HepG2 (cell line): ENCODE measurements around the gene LEMD2. TPM values are rescaled to one million over a fixed set of nuclear protein-coding genes. Genes with fewer than 3 reads are reported as not detected.
A peak's percentile ranks its signal among the peaks of the same experiment; 100 is the strongest.

Experiments used
- CHCHD3 ChIP-seq: sonication (generic); formaldehyde crosslinking; IDR thresholded peaks from 2 replicates; pipeline ENCODE4 v1.8.0; 2022; ENCODE audit warnings: mild to moderate bottlenecking, missing genetic modification reagents, moderate library complexity
- CREB1 ChIP-seq, 2 experiments: fragments of 450-650 bp in 1 of 2; IDR thresholded peaks; 2 replicates each; pipeline ENCODE4 v1.6.1; 2016 to 2017; ENCODE audit warnings: control low read depth in 1 of 2, mild to moderate bottlenecking in 1 of 2, missing compliant biosample characterization in 1 of 2, missing genetic modification characterization in 1 of 2
- HMGXB3 ChIP-seq: sonication (generic); formaldehyde crosslinking; IDR thresholded peaks from 2 replicates; pipeline ENCODE4 v1.4.0; 2020; ENCODE audit warnings: missing genetic modification reagents, borderline replicate concordance
- HOXD1 ChIP-seq: sonication (generic); formaldehyde crosslinking; IDR thresholded peaks from 2 replicates; pipeline ENCODE4 v1.5.0; 2020; ENCODE audit warnings: missing genetic modification reagents
- KAT7 ChIP-seq: IDR thresholded peaks from 2 replicates; pipeline ENCODE4 v1.6.1; 2018; ENCODE audit warnings: borderline replicate concordance, missing compliant biosample characterization
- NBN ChIP-seq: fragments of 450-650 bp; conservative IDR thresholded peaks from 2 replicates; pipeline ENCODE4 v1.6.1; 2017
- NR2C2 ChIP-seq: sonication (generic); formaldehyde crosslinking; IDR thresholded peaks from 2 replicates; pipeline ENCODE4 v1.4.0; 2020; ENCODE audit warnings: missing genetic modification reagents, mild to moderate bottlenecking, moderate library complexity, borderline replicate concordance
- PHF21A ChIP-seq: sonication (generic); formaldehyde crosslinking; IDR thresholded peaks from 2 replicates; pipeline ENCODE4 v1.5.0; 2020; ENCODE audit warnings: mild to moderate bottlenecking, missing genetic modification reagents
- RXRA ChIP-seq: sonication (generic); formaldehyde crosslinking; IDR thresholded peaks from 2 replicates; pipeline ENCODE4 v1.5.1; 2020; ENCODE audit warnings: missing genetic modification reagents
- SKI ChIP-seq: fragments of 450-650 bp; IDR thresholded peaks from one replicate; pipeline ENCODE4 v1.6.1; 2018; ENCODE audit warnings: mild to moderate bottlenecking; ENCODE audit not compliant: partially characterized antibody
- SMC3 ChIP-seq: IDR thresholded peaks from 2 replicates; pipeline ENCODE4 v1.6.1; 2011; ENCODE audit warnings: low read length, improper control_type of control experiment
- SP5 ChIP-seq: IDR thresholded peaks from 2 replicates; pipeline ENCODE4 v1.6.1; 2016; ENCODE audit warnings: low read depth, borderline replicate concordance
- SRF ChIP-seq: IDR thresholded peaks from 2 replicates; pipeline ENCODE4 v1.6.1; 2011; ENCODE audit warnings: mild to moderate bottlenecking, low read depth, low read length, moderate library complexity
- TFE3 ChIP-seq: IDR thresholded peaks from 2 replicates; pipeline ENCODE4 v1.6.1; 2016
- ZBTB21 ChIP-seq: sonication (generic); formaldehyde crosslinking; IDR thresholded peaks from 2 replicates; pipeline ENCODE4 v1.4.0; 2020; ENCODE audit warnings: missing genetic modification reagents
- ZGPAT ChIP-seq: IDR thresholded peaks from 2 replicates; pipeline ENCODE4 v1.6.1; 2016; ENCODE audit warnings: mild to moderate bottlenecking
- ZNF138 ChIP-seq: sonication (generic); formaldehyde crosslinking; IDR thresholded peaks from 2 replicates; pipeline ENCODE4 v1.5.0; 2020; ENCODE audit warnings: mild to moderate bottlenecking, low read depth, missing genetic modification reagents
- ZNF18 ChIP-seq: sonication (generic); formaldehyde crosslinking; IDR thresholded peaks from 2 replicates; pipeline ENCODE4 v1.8.0; 2022; ENCODE audit warnings: mild to moderate bottlenecking, missing genetic modification reagents; ENCODE audit not compliant: insufficient replicate concordance
- ZNF180 ChIP-seq: sonication (generic); formaldehyde crosslinking; IDR thresholded peaks from 2 replicates; pipeline ENCODE4 v1.4.0; 2020; ENCODE audit warnings: low read depth, missing genetic modification reagents, borderline replicate concordance
- ZNF496 ChIP-seq: sonication (generic); formaldehyde crosslinking; IDR thresholded peaks from 2 replicates; pipeline ENCODE4 v1.8.1; 2023; ENCODE audit warnings: mild to moderate bottlenecking, moderate library complexity, missing genetic modification reagents; ENCODE audit not compliant: insufficient replicate concordance
- ZNF543 ChIP-seq: sonication (generic); formaldehyde crosslinking; IDR thresholded peaks from 2 replicates; pipeline ENCODE4 v1.4.0; 2020; ENCODE audit warnings: mild to moderate bottlenecking, missing genetic modification reagents
- ZNF776 ChIP-seq: sonication (generic); formaldehyde crosslinking; IDR thresholded peaks from 2 replicates; pipeline ENCODE4 v1.4.0; 2020; ENCODE audit warnings: mild to moderate bottlenecking, missing genetic modification reagents
- ZNF777 ChIP-seq: sonication (generic); formaldehyde crosslinking; IDR thresholded peaks from 2 replicates; pipeline ENCODE4 v1.4.0; 2020; ENCODE audit warnings: missing genetic modification reagents
- polyA plus RNA-seq, 8 experiments: library from polyadenylated mRNA; depleted of rRNA in 3 of 8; stranded (reverse) in 7 of 8; unstranded in 1 of 8; fragments of >200 nt; fragmentation: Illumina TruSeq in 4 of 8; extraction: Trizol in 4 of 8; gene quantifications; 2 replicates each; pipeline versions ENCODE4 v1.2.1 to v1.2.3, GENCODE V29; 2011 to 2016; ENCODE audit warnings: low read depth in 4 of 8, missing spikeins in 1 of 8, mixed read lengths in 1 of 8; ENCODE audit not compliant: insufficient read depth in 1 of 8
- total RNA-seq, 5 experiments: library from RNA; depleted of rRNA; stranded (reverse); fragments of >200 nt; fragmentation: Illumina TruSeq; extraction: Trizol; gene quantifications; 2 replicates each; pipeline ENCODE4 v1.2.3, GENCODE V29; 2016; ENCODE audit warnings: low read depth in 1 of 5

Gene LEMD2
- total and polyA plus RNA-seq, 2 of the 13 experiments (the other 11 are each of a cell fraction or from before 2014, with no cell fraction given): 45.2 to 62.9 TPM

GRCh38 chr6:33812669-33813068 is 23.7 kb upstream of the LEMD2 start (continued):
- TF ChIP-seq ZGPAT (CRISPR knock-in tag): peak; percentile 58; the same call in 1 of the 2 replicates
- peak; percentile 43; the same call in 1 of the 2 replicates for TF ChIP-seq NR2C2 (CRISPR knock-in tag)
- peak; percentile 71; the same call in 1 of the 2 replicates for TF ChIP-seq HOXD1 (CRISPR knock-in tag)
- TF ChIP-seq ZNF496 (CRISPR knock-in tag): no peak
- TF ChIP-seq ZNF138 (CRISPR knock-in tag): peak; percentile 61
- no peak for TF ChIP-seq SP5 (CRISPR knock-in tag)
- TF ChIP-seq TFE3: peak; percentile 89
- peak; percentile 57; the same call in 1 of the 2 replicates for TF ChIP-seq ZBTB21
- TF ChIP-seq ZNF543: no peak
- TF ChIP-seq ZNF776 (CRISPR knock-in tag): no peak
- TF ChIP-seq SRF: no peak
- TF ChIP-seq HMGXB3 (CRISPR knock-in tag): peak; percentile 94
- no peak for TF ChIP-seq NBN
- TF ChIP-seq RXRA (CRISPR knock-in tag): no peak
- peak; percentile 55; the same call in 1 of the 2 replicates for TF ChIP-seq CHCHD3 (CRISPR knock-in tag)
- no peak for TF ChIP-seq SKI
- TF ChIP-seq SMC3: no peak
- TF ChIP-seq ZNF777 (CRISPR knock-in tag): 0 out of 2 replicates have a peak, but pooled peaks have one; percentile 28
- peak; percentile 55 for TF ChIP-seq ZNF18 (CRISPR knock-in tag)
- no peak for TF ChIP-seq ZNF180
- TF ChIP-seq KAT7 (CRISPR knock-in tag): no peak
- TF ChIP-seq CREB1 (IDR thresholded peaks at IDR 0.05): no peak
- TF ChIP-seq CREB1 (CRISPR knock-in tag; IDR thresholded peaks at IDR 0.05): no peak
- no peak for TF ChIP-seq PHF21A (CRISPR knock-in tag)
